Testis (tissue), 3 donors: Measurements from ENCODE around the gene ANO9. TPM values are rescaled to one million over a fixed set of nuclear protein-coding genes. Genes with fewer than 3 reads are reported as not detected.

Source experiments
- DNase-seq: peaks from one replicate; pipeline ENCODE4 v3.0.0-alpha.2; 2019
- H3K27ac ChIP-seq, 2 donors: fragments of 200-600 bp; sonication (generic); one replicate each; pipeline ENCODE4 v1.5.1; 2019
- H3K27me3 ChIP-seq: fragments of 200-600 bp; sonication (generic); one replicate; pipeline ENCODE4 v1.5.1; 2019
- H3K36me3 ChIP-seq: fragments of 200-600 bp; sonication (generic); one replicate; pipeline ENCODE4 v1.5.1; 2017; ENCODE audit warnings: low read depth; ENCODE audit errors: missing control alignments
- H3K4me1 ChIP-seq: fragments of 200-600 bp; sonication (generic); one replicate; pipeline ENCODE4 v1.5.1; 2019
- H3K4me3 ChIP-seq, 2 donors: fragments of 200-600 bp; sonication (generic); one replicate each; pipeline ENCODE4 v1.5.1; 2017 to 2019
- H3K9me3 ChIP-seq: fragments of 200-600 bp; sonication (generic); one replicate; pipeline ENCODE4 v1.5.1; 2017
- CTCF ChIP-seq, 3 experiments: fragments of 450-650 bp in 2 of 3; fragments of 200-600 bp in 1 of 3; sonication (generic) in 1 of 3; IDR thresholded peaks; one replicate each; pipeline ENCODE4 v1.5.1; 2016 to 2019; ENCODE audit warnings: antibody characterized with exemption in 3 of 3, mild to moderate bottlenecking in 2 of 3, moderate library complexity in 1 of 3
- POLR2A ChIP-seq: fragments of 450-650 bp; IDR thresholded peaks from one replicate; pipeline ENCODE4 v1.6.1; 2017; ENCODE audit warnings: antibody characterized with exemption, mild to moderate bottlenecking, moderate library complexity
- WGBS, 2 donors: methylation state at CpG; one replicate each; pipeline ENCODE4 v1.1.5; 2018; 5-methylcytosine and 5-hydroxymethylcytosine counted together
- intact Hi-C: fragments of 100-400 bp; cut with DNase I; formaldehyde crosslinking; loops from one replicate; pipeline ENCODE4 v1.15.1; 2023; ENCODE audit warnings: low total_unique reads
- polyA plus RNA-seq: library from polyadenylated mRNA; stranded (reverse); fragments of 350-450 nt; fragmentation: Illumina TruSeq; extraction: RNeasy Lipid Tissue Mini Kit (QIAGEN cat#74804); gene quantifications from one replicate; pipeline ENCODE4 v1.2.3, GENCODE V29; 2014; ENCODE audit warnings: low read depth, low replicate concordance; ENCODE audit not compliant: insufficient read depth
- total RNA-seq, 2 donors: library from RNA; depleted of rRNA; stranded (reverse); fragments of >200 nt; gene quantifications; one replicate each; pipeline ENCODE4 v1.2.3, GENCODE V29; 2016

Gene ANO9
- total and polyA plus RNA-seq, 3 donors from 2014 or later = 1.6 to 2.9 (median 1.9) TPM

- TF ChIP-seq POLR2A = no peak
- no peak for TF ChIP-seq CTCF (IDR thresholded peaks at IDR 0.05)
- no peaks in the 10 kb centered on the region for H3K36me3 ChIP-seq
Observed at GRCh38 chr11:468493-468892, 26.7 kb upstream of the ANO9 start.

GRCh38 chr11:468036-468435 lies 26.2 kb upstream of the ANO9 start:
- no peaks in the 10 kb centered on the region for H3K36me3 ChIP-seq
- peak overlapping the region in 1 of 2 donors; percentile 90 for H3K27ac ChIP-seq
- no peaks in the 10 kb centered on the region for H3K9me3 ChIP-seq
- 63 to 65% methylated on average over 12 of the region's 12 CpGs for WGBS, 2 donors
- H3K27me3 ChIP-seq = no peaks in the 10 kb centered on the region
- DNase-seq = no peak
- intact Hi-C loops = no loop called here
- no peak for TF ChIP-seq CTCF (IDR thresholded peaks at IDR 0.05)
- TF ChIP-seq POLR2A = no peak
- peaks cover 18% of the 10 kb centered on the region for H3K4me1 ChIP-seq
- no peak overlapping the region for H3K4me3 ChIP-seq

More at GRCh38 chr11:468493-468892, 26.7 kb upstream of the ANO9 start:
- Histone ChIP-seq H3K9me3 (no peaks in the 10 kb centered on the region), H3K27me3 (no peaks in the 10 kb centered on the region), H3K4me3 (no peak overlapping the region), H3K27ac (peak overlapping the region; percentile 66 to 90), H3K4me1 (peaks cover 18% of the 10 kb centered on the region)
- 61 to 65% methylated on average over 6 of the region's 6 CpGs for WGBS, 2 donors
- DNase-seq = peak; percentile 49
- intact Hi-C loops = no loop called here

GRCh38 chr11:465896-466530 lies 24.2 kb upstream of the ANO9 start:
- no peaks in the 10 kb centered on the region for H3K9me3 ChIP-seq
- no peak overlapping the region for H3K27ac ChIP-seq
- intact Hi-C loops = no loop called here
- no peaks in the 10 kb centered on the region for H3K36me3 ChIP-seq
- no peak for TF ChIP-seq POLR2A
- TF ChIP-seq CTCF (IDR thresholded peaks at IDR 0.05) = no peak
- no peaks in the 10 kb centered on the region for H3K27me3 ChIP-seq
- H3K4me1 ChIP-seq = peaks cover 18% of the 10 kb centered on the region
- no peak for DNase-seq
- 91 to 92% methylated on average over 9 of the region's 9 CpGs for WGBS, 2 donors
- H3K4me3 ChIP-seq = no peak overlapping the region

GRCh38 chr11:464316-464715 lies 22.5 kb upstream of the ANO9 start:
- H3K4me1 ChIP-seq = peaks cover 5% of the 10 kb centered on the region
- no peaks in the 10 kb centered on the region for H3K27me3 ChIP-seq
- no peak overlapping the region for H3K27ac ChIP-seq
- H3K36me3 ChIP-seq = no peaks in the 10 kb centered on the region
- H3K9me3 ChIP-seq = no peaks in the 10 kb centered on the region
- TF ChIP-seq CTCF (IDR thresholded peaks at IDR 0.05) = no peak
- TF ChIP-seq POLR2A = no peak
- no peak for DNase-seq
- intact Hi-C loops = no loop called here
- no peak overlapping the region for H3K4me3 ChIP-seq
- 94 to 96% methylated on average over 23 of the region's 24 CpGs for WGBS, 2 donors
